Measurements from ENCODE around the gene NUCKS1.
A peak's percentile ranks its signal among the peaks of the same experiment; 100 is the strongest.

The NUCKS1 gene

GRCh38 chr1:205719762-205720161, 30.2 kb downstream of the NUCKS1 start:
- no peak for DNase-seq (ENCODE audit: low read depth)
- H3K4me3 ChIP-seq (ENCODE audit: low read depth, low read length), result no peak overlapping the region
- TF ChIP-seq MAX (IDR thresholded peaks at IDR 0.05; ENCODE audit: low read depth, low read length) (no peak), MYC (IDR thresholded peaks at IDR 0.05; ENCODE audit: low read depth, low read length) (no peak), POLR2A (IDR thresholded peaks at IDR 0.05; ENCODE audit: extremely low read depth, insufficient read length) (no peak), CTCF (IDR thresholded peaks at IDR 0.05; ENCODE audit: low read depth, low read length) (no peak)

- TF ChIP-seq MAX (IDR thresholded peaks at IDR 0.05; ENCODE audit: low read depth, low read length) (no peak), POLR2A (IDR thresholded peaks at IDR 0.05; ENCODE audit: extremely low read depth, insufficient read length) (no peak), CTCF (IDR thresholded peaks at IDR 0.05; ENCODE audit: low read depth, low read length) (no peak), MYC (IDR thresholded peaks at IDR 0.05; ENCODE audit: low read depth, low read length) (no peak)
- no peak overlapping the region for H3K4me3 ChIP-seq (ENCODE audit: low read depth, low read length)
- DNase-seq (ENCODE audit: low read depth), result no peak
These were observed 31.0 kb downstream of the NUCKS1 start for GRCh38 chr1:205719015-205719414.

- no peak for DNase-seq (ENCODE audit: low read depth)
- H3K4me3 ChIP-seq (ENCODE audit: low read depth, low read length), result no peak overlapping the region
- TF ChIP-seq POLR2A (IDR thresholded peaks at IDR 0.05; ENCODE audit: extremely low read depth, insufficient read length) (no peak), CTCF (IDR thresholded peaks at IDR 0.05; ENCODE audit: low read depth, low read length) (no peak), MAX (IDR thresholded peaks at IDR 0.05; ENCODE audit: low read depth, low read length) (no peak)
These were observed 33.4 kb downstream of the NUCKS1 start for GRCh38 chr1:205716371-205717132.

GRCh38 chr1:205715628-205716027, 34.4 kb downstream of the NUCKS1 start:
- DNase-seq (ENCODE audit: low read depth), result peak; percentile 57
- TF ChIP-seq MAX (IDR thresholded peaks at IDR 0.05; ENCODE audit: low read depth, low read length) (no peak), POLR2A (IDR thresholded peaks at IDR 0.05; ENCODE audit: extremely low read depth, insufficient read length) (no peak), CTCF (IDR thresholded peaks at IDR 0.05; ENCODE audit: low read depth, low read length) (no peak), MYC (IDR thresholded peaks at IDR 0.05; ENCODE audit: low read depth, low read length) (no peak)
- H3K4me3 ChIP-seq (ENCODE audit: low read depth, low read length), result no peak overlapping the region

GRCh38 chr1:205714906-205715246, 35.1 kb downstream of the NUCKS1 start:
- no peak for TF ChIP-seq MAX (IDR thresholded peaks at IDR 0.05; ENCODE audit: low read depth, low read length)
- TF ChIP-seq CTCF (IDR thresholded peaks at IDR 0.05; ENCODE audit: low read depth, low read length), result no peak
- TF ChIP-seq MYC (IDR thresholded peaks at IDR 0.05; ENCODE audit: low read depth, low read length), result no peak
- TF ChIP-seq POLR2A (IDR thresholded peaks at IDR 0.05; ENCODE audit: extremely low read depth, insufficient read length), result no peak
- DNase-seq (ENCODE audit: low read depth), result no peak
- H3K4me3 ChIP-seq (ENCODE audit: low read depth, low read length), result no peak overlapping the region

Measured in NB4 (cell line).